PFSK-1 (cell line): ENCODE results near the gene SH3D21.

Experiments
- POLR2AphosphoS5 ChIP-seq: IDR thresholded peaks from 2 replicates; pipeline ENCODE4 v1.6.1; 2012; ENCODE audit warnings: low read depth, mild to moderate bottlenecking, control low read depth, low read length, moderate library complexity
- SIN3A ChIP-seq: IDR thresholded peaks from 2 replicates; pipeline ENCODE4 v1.6.1; 2012; ENCODE audit warnings: mild to moderate bottlenecking, low read length, moderate library complexity, borderline replicate concordance; ENCODE audit not compliant: insufficient read depth
- TAF1 ChIP-seq: IDR thresholded peaks from 2 replicates; pipeline ENCODE4 v1.6.1; 2012; ENCODE audit warnings: low read length, control low read depth, borderline replicate concordance; ENCODE audit not compliant: insufficient read depth
- TF ChIP-seq, protein P1 (sequence below), 2 experiments: IDR thresholded peaks; 2 replicates each; pipeline versions ENCODE4 v1.6.1 to v1.8.0; 2011 to 2012; ENCODE audit warnings: low read depth in 2 of 2, low read length in 2 of 2, control low read depth in 1 of 2, inconsistent platforms in 1 of 2, mild to moderate bottlenecking in 1 of 2, moderate library complexity in 1 of 2; ENCODE audit not compliant: insufficient read depth in 1 of 2

DNA sequence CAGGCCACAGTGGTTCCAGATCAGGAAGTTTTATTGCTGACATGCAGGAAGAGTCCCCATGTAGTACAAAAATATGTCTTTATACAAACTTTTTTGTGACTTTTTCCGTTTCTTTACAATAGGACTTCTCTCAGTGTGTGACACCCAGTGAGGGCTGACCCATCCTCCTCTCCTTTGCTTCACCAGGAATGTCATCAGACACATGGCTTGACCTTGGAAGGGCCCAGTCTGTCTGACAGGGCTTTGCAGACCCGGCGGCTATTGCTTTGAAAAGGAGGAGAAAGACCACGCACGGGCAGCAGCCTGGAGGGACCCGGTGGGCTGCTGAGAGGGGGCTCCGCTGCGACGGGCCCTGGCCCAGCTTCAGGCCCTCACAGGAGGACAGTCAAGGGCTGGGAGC is 33.4 kb downstream of the SH3D21 start:
- TF ChIP-seq POLR2AphosphoS5 (no peak), SIN3A (no peak), TAF1 (no peak)
- TF ChIP-seq, protein P1, sequence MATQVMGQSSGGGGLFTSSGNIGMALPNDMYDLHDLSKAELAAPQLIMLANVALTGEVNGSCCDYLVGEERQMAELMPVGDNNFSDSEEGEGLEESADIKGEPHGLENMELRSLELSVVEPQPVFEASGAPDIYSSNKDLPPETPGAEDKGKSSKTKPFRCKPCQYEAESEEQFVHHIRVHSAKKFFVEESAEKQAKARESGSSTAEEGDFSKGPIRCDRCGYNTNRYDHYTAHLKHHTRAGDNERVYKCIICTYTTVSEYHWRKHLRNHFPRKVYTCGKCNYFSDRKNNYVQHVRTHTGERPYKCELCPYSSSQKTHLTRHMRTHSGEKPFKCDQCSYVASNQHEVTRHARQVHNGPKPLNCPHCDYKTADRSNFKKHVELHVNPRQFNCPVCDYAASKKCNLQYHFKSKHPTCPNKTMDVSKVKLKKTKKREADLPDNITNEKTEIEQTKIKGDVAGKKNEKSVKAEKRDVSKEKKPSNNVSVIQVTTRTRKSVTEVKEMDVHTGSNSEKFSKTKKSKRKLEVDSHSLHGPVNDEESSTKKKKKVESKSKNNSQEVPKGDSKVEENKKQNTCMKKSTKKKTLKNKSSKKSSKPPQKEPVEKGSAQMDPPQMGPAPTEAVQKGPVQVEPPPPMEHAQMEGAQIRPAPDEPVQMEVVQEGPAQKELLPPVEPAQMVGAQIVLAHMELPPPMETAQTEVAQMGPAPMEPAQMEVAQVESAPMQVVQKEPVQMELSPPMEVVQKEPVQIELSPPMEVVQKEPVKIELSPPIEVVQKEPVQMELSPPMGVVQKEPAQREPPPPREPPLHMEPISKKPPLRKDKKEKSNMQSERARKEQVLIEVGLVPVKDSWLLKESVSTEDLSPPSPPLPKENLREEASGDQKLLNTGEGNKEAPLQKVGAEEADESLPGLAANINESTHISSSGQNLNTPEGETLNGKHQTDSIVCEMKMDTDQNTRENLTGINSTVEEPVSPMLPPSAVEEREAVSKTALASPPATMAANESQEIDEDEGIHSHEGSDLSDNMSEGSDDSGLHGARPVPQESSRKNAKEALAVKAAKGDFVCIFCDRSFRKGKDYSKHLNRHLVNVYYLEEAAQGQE (IDR thresholded peaks at IDR 0.05; ENCODE audit: insufficient read depth in 1 of 2, low read depth in 2 of 2, low read length in 2 of 2), result no peak
